ENCODE results near the gene TRMT112.

The TRMT112 gene

DNA sequence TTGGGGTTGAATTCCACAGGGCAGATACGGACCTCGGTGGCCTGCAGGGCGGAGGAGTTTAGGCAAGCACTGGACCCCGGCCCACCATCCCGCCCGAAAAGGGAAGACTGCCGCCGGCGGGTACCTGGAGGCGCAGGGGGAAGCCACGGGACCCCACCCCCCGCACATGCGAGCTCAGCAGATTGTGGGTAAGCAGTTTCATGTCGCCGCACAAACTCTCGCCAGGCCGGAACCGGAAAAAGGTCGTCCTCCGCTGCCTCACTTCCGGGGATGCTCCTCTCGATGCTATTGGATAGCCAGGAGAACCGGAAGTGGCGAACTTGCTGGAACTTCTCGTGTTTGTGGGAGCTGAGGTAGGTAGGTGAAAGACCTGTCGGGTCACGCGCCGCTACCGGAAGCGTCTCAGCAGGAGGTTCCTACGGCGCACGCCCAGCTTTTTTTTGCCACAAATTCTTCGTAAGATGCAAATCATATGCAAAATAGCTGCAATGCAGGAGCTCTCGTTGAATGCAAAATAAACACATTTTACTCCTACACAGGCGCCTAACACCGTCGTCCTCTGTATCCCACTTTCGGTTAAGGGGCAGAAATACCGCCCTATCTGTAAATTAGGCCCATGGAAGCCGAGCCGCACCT, at the start of gene TRMT112:
Gene TRMT112 (minus strand): TSS at position 235 of the 636 bp plus-strand sequence. CDS start 33 bp downstream, at position 202.
- DNase-seq: peak; percentile 69 to 98 (median 94)

DNA sequence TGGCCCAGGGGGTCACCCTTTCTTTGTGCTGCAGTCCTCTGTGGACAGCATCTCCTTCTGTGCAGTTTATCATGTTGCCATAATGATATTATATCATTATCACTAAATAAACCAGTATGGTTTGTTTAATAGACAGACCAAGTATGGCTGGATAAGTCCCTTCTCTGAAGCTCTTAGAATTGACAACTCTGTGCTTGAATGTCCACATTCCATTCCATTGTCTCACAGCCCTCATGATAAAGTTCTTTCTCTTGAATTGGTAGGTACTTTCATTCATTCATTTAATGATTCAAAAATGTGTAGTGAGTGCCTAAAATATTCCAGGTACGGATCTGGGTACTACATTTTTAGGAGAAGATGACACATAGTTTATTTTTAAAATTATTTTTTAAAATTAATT, 49.4 kb upstream of the TRMT112 start:
- DNase-seq: no peak

DNA sequence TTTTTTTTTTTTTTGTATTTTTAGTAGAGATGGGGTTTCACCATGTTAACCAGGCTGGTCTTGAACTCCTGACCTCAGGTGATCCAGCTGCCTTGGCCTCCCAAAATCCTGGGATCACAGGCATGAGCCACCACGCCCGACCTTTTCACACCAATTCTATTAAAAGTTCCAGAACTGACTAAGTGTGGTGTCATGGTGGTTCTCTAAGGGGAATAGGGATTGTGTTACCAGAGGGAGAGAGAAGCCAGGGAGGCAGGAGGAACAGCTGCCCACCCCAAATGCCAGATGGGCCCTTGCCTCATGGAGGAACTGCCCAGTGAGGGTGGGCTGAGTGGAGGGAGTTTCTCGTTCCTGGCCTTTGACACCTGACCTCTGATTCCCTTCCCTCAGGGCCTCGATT, 47.6 kb upstream of the TRMT112 start:
- DNase-seq: no peak

DNA sequence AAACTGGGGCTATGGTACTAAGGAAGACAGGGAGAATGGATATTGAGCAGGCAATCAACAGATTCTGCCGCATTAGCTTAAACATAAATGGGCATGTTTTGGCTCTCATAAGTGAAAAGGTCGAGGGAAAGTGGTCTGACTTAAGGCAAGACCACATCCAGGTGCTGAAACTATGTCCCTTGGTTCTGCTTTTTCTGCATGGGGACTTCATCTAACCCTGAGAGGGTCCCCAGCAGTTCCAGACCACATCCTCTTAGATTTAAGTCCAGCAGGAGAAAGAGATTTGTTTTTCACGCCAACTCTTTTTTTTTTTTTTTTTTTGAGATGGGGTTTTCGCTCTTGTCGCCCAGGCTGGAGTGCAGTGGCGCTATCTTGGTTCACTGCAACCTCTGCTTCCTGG, 47.1 kb upstream of the TRMT112 start:
- DNase-seq: no peak

DNA sequence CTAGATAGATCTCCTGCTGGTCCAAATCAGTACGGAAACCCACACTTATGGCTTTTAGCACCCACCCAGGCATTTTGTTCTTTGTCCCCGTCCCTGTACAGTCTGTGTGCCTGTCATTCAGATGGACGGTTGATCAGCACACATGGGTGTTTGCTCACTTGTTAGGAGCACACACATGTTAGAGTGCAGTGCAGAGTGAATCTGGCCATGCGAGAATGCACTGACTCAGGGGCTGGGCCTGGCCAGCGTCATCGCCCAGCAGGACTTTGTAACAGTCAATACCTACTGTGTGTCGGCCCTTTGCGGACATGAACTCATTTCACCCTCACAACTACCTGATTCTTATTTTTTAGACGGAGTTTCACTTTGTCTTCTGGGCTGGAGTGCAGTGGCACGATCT, 45.0 kb upstream of the TRMT112 start:
- no peak for DNase-seq

DNA sequence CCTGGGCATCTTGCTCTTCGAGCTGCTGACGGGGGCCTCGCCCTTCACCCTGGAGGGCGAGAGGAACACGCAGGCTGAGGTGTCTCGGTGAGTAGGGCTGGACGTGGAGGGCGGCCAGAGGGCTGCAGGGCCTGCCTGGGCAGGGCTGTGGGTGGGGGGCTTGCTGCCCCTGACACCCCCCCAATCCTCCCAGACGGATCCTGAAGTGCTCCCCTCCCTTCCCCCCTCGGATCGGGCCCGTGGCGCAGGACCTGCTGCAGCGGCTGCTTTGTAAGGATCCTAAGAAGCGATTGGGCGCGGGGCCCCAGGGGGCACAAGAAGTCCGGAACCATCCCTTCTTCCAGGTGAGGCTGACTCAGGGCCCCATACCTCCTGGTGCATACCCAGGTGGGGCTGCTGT, 44.3 kb upstream of the TRMT112 start:
- no peak for DNase-seq

DNA sequence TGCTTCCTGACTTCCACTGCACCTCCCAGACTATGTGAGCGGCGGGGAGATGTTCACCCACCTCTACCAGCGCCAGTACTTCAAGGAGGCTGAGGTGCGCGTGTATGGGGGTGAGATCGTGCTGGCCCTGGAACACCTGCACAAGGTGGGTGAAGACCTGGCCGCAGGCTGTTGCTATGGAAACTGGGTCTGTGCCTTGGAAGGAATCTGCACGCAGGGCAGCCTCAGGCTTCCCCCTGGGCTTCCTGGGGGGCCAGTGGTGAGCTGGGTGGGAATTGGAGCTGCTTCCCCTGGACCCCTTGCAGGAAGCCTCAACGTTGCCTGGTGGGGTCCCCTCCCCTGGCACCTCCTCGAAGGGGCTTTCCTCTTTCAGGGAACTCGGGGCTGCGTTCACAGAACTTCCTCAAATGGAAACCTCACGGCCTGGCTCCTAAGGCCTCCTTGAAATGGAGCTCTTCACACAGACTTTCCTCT, 43.1 kb upstream of the TRMT112 start:
- DNase-seq: no peak

DNA sequence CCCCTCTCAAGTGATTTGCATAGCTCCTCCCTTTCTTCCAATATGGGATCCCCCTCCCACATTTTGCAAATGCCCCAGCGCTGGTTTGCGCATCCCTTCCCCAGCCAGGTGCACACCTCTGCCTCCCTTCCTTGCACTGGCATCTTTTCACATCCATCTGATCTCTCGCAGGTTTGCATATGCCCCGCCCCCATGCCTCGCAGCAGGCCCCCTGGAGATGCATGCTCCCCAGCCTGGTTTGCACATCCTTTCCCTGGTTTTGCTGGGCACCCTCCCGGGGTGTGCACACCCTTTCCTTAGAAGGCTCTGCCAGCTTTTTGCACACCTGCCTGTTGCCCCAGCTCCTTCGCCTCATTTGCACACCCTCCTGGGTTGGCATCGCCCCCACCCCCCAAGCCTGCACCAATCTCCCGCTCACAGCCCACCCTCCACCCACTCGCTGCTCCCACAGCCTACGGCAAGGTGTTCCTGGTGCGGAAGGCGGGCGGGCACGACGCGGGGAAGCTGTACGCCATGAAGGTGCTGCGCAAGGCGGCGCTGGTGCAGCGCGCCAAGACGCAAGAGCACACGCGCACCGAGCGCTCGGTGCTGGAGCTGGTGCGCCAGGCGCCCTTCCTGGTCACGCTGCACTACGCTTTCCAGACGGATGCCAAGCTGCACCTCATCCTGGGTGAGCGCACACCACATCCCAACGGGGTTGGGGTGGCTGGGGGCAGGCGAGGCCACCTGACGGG, 42.5 kb upstream of the TRMT112 start:
- peak in 1 of 14 donors; percentile 70 for DNase-seq

DNA sequence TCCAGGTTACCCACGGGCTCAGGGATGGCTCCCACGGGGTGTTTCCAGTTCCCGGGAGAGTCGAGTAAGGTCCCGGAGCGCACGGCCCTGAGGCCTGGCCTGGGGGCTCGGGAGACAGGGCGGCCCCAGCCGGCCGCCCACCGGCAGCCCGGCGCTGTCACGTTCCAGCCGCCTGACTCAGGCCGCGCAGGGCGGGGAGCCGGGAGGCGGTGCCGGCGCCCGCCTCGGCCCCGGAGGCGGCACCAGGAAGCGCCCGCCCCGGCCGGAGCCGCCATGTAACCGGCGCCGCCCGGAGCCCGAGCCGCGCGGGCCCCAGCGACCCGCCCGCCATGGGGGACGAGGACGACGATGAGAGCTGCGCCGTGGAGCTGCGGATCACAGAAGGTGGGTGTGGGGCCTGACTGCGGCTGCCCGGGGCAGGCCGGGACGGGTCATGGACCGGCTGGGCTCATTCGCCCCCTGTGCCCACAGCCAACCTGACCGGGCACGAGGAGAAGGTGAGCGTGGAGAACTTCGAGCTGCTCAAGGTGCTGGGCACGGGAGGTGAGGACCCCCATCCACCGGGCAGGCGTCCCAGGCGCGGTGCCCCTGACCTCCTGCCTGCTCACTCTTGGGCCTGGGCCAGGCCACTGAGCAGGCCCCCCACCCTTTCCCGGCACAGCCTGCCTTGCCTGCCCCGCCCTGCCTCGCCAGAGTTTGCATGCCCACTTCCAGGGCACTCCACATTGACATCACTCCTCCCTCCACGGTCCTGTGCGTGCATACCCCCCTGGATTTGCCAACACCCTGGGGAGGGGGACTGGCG, 41.8 kb upstream of the TRMT112 start, which contains the start of gene RPS6KA4:
Gene RPS6KA4 (plus strand): TSS at position 256 of the 805 bp plus-strand sequence. CDS start 74 bp downstream, at position 330.
- DNase-seq: peak in 11 of 14 donors; percentile 40 to 72 (median 52)

DNA sequence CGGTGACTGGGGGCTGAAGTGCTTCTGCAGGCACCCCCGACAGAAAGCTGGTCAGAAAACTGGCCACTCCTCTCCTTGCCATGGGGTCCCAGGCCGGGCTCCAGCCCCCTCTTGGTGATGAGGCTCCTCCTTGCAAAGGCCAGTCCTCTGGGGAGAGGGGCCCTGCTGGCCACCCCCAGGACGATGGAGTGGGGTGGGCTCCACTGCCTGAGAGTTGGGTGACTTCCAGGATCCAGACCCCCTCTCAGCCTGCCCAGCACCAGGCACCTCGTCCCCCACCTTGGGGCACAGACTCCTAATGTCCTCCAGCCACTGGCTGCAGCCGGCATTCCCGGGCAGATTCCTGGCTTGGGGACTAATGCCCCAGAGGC, 41.2 kb upstream of the TRMT112 start:
- no peak for DNase-seq

DNA sequence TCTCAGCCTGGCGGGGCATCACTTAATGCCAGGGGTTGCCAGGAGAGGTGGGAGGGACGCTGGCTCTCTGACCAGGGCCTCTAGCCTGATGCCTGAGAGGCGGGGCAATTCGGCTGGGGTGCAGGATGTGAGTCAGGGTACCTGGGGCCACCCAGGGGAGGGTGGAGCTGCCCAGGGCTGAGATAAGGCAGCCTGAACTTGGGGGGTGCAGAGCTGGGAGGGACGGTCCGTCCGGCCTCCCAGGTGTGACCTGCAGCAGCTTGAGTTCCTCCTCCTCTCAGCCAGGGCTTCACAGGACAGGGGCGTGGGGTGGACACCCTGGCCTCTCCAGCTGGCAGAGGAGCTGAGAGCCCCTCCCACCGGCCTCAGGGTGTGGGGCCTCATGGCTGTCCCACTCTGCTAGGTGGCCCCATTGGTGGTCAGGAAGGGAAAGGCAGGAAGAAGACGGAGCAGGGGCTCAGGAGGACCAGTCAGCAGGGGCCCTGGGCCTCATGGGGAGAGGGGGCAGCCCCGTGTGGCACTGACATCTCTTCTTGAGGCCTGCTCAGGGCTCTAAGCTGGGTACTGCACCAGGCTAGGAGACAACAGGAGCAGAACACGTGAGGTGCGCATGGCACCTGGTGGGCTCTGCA, 40.7 kb upstream of the TRMT112 start:
- peak in 1 of 14 donors; percentile 43 for DNase-seq

DNA sequence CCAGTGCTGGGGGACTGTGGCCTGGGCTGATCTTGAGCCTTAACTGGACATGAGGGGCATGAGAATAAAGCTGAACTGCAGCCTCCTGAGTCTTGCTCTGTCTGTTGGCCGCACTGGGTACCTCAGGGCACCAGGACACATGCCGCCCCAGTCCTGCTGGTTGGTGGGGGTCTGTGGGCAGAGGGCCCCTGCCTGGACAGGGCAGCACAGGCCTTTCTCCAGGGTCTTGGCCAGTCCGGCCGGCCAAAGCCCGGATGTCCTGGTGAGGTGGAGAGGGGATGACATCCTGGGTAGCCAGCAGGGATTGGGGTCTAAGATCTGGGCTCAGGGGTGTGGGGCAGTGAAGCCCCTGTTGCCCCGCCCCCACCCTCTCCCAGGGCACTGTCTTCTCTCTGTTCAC, 40.1 kb upstream of the TRMT112 start:
- DNase-seq: no peak

DNA sequence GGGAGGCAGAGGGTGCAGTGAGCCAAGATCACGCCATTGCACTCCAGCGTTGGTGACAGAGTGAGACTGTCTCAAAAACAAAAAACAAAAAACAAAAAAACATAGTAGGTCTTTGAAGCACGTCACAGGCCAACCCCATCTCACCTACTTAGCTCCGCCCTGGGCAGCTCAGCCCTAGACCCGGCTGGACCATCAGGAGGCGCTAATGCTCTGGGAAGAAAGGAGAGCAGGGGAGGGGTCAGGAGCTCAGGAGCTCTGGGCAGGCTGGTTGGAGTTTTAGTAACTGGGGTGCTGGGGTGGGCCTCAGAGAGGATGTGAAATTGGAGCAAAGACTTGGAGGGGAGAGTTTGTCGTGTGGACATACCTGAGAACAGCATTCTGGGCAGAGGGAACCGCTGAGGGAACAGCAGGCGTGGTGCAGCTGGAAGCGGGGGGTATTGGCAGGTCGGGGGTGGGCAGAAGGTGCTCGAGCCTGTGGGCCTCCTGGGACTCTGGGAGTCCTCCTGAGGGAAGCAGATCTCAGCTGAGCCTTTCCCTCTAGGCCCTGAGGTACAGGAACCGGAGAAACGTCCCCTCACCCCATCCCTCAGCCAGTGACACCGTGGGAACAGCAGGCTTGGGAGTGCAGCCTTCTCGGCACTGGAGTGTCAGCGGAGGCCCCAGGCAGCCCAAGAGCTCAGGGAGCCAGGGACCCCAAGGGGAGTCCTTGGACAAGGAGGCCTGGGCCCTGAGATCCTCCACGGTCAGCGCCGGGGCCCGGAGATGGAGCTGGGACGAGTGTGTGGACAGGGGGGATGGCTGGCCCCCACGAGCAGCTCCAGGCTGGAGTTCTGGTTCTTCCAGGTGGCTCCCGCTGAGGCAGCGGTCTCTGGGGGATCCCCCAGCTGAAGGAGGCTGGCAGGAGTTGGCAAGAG, 39.4 kb upstream of the TRMT112 start:
- DNase-seq: peak in 1 of 14 donors; percentile 68

DNA sequence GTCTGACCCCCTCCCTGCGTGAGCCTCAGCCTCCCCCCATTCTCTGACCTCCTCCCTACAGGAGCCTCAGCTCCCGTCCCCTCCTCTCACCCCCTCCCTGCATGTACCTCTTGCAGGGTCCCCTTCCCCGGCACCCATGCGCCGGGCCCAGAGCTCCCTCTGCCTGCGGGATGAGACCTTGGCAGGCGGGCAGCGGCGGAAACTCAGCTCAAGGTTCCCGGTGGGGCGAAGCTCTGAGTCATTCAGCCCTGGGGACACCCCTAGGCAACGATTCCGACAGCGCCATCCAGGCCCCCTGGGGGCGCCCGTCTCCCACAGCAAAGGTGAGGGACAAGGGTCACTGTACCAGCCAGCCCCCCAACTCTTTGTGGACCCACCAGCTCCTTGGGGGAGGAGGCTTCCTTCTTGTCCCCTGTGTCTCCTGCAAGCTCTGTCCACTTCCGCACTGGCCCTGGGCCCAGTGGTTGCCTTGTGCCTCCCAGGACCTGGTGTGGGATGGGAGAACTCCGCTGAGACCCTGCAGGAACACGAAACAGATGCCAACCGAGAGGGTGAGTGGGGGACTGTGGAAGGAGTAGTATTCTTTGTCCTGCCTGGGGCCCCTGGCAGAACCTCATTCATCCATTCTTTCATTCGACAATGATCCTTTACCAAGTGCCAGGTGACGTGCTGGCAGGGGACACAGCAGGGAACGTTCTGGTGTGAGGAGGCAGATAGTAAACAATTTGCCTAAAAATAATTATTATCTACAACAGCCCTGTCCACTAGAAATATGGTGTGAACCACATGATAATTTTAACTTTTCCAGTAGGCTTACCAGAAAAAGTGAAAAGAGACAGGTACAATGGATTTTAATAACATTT, 38.0 kb upstream of the TRMT112 start:
- peak in 11 of 14 donors; percentile 35 to 89 (median 66) for DNase-seq

DNA sequence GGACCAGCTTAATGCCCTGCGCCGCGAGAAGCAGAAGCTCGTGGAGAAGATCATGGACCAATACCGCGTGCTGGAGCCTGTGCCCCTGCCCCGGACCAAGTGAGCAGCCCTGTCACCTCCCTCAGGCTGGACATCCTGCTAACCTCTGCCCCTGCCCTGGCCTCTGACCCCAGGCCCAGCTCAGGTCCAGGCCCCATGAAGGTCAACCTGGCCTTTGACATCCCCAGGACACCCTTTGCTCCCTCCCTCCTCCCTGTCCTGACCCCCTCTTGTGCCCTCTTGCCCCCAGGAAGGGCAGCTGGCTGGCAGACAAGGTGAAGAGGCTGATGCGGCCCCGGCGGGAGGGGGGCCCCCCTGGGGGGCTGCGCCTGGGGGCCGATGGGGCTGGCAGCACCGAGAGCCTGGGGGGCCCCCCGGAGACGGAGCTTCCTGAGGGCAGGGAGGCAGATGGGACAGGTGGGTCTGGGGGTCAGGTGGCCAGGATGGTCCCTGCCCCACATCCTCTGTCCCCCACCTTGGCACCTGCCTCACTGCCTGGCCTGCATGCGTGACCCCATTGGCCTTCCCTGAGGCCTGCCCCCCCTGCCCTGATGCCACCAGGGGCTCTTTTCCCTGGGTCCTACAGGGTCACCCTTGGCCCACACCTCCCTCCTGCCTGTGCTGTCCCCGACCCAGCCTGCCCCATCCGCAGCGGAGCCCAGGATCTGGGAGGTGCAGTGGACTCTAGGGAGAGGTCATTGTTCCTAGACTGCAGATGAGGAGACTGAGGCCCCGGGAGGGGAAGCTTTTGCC, 36.6 kb upstream of the TRMT112 start:
- DNase-seq: no peak

DNA sequence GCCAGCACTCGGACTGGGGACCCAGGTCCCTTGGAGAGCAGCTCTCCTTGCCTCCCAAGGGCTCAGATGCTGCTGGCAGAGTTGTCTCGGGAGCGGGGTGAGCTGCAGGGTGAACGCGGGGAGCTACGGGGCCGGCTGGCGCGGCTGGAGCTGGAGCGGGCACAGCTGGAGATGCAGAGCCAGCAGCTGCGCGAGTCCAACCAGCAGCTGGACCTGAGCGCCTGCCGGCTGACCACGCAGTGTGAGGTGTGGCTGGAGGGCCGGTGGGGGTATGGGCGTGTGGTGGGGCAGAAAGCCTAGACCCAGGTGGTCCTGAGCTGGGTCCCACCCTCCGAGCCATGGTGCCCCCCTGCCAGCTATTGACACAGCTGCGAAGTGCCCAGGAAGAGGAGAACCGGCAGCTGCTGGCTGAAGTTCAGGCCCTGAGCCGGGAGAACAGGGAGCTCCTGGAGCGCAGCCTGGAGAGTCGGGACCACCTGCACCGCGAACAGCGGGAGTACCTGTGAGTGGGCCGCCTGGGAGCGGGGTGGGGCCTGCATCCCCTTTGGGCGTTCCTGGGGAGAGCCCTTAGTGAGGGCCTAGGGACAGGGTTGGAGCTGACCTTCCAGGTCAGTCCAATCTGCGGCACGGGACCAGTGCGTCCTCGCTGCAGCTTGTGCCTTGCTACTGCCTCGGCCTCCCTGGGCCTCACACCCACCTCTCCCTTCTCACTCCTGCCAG, 35.8 kb upstream of the TRMT112 start:
- DNase-seq: peak in 1 of 14 donors; percentile 22

DNA sequence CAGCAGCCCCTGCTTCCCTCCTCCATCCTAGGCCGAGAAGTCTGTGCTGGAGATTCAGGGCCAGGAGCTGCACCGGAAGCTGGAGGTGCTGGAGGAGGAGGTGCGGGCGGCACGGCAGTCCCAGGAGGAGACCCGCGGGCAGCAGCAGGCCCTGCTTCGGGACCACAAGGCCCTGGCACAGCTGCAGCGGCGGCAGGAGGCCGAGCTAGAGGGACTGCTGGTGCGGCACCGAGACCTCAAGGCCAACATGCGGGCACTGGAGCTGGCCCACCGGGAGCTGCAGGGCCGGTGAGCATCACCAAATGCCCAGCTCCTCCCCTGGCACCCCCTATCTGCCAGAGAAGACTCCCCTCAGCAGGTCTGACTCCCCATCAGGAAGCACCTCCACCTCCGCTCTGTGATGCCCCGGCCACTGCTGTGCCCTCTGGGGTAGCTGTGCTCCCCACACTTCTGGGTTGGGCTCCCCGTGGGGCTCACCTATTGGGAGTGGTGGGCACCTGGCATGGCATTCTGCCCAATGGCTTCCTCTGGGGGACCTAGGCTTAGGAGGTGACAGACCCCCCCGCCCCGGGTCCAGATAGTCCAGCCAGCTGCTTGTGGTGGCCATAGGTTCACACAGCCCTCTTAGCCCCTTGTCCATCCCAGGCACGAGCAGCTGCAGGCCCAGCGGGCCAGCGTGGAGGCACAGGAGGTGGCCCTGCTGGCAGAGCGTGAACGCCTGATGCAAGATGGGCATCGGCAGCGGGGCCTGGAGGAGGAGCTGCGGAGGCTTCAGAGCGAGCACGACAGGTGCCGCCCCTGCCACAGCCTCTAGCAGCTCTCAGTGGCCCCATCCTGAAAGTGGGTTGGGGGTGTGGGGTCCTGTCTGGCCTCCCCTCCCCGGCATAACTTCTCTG, 35.0 kb upstream of the TRMT112 start:
- peak in 1 of 14 donors; percentile 66 for DNase-seq

DNA sequence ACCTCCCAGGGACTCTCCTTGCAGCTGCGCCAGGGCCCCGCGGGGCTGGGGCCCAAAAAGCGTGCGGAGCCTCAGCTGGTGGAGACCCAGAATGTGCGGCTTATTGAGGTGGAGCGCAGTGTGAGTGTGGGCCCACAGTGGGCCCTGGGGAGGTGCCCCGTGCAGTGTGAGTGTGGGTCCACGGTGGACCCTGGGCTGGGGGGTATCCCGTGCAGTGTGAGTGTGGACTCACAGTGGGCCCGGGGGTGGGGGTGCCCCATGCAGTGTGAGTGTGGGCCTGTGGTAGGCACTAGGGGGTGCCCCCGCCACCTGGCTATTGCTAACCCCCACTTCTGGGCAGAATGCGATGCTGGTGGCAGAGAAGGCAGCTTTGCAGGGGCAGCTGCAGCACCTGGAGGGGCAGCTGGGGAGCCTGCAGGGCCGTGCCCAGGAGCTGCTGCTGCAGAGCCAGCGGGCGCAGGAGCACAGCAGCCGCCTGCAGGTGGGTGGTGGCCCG, 33.8 kb upstream of the TRMT112 start:
- no peak for DNase-seq

Measured in C1 segment of cervical spinal cord (tissue), 14 donors.